ELF-1 (cell line): ENCODE data around the gene MED25.

Source experiments
- DNase-seq: peaks from one replicate; pipeline ENCODE4 v3.0.0-alpha.2; 2016; ENCODE audit warnings: low read depth, low spot score

The MED25 gene

DNA sequence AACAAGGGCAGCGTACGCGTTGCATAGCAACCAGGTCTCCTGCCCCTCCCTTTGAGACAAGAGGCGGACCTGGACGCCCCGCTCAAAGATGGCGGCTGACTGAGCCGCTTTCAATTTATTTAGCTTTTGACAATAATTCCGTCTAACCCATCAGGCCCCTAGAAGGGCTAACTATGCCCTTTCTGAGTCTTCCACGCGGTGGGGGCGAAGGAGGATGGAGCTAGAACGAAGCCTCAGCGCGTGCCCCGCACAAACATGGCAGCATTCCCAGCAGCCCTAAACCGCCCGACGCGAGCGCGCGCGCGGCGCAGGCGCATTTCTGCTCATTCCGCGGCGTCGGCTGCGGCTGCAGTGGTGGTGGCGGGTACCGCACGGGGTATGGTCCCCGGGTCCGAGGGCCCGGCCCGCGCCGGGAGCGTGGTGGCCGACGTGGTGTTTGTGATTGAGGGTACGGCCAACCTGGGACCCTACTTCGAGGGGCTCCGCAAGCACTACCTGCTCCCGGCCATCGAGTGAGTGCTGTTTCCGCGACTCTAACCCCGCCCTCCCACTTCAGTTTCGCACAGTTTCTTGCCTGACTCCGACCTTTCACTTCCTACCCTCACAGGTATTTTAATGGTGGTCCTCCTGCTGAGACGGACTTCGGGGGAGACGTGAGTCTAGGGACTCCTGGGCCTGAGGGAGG lies at the start of gene MED25:
Gene MED25, plus strand, starts transcription at position 326 of the 685 bp plus-strand sequence. Its CDS starts 53 bp downstream, at position 379.
- peak; percentile 96 for DNase-seq

DNA sequence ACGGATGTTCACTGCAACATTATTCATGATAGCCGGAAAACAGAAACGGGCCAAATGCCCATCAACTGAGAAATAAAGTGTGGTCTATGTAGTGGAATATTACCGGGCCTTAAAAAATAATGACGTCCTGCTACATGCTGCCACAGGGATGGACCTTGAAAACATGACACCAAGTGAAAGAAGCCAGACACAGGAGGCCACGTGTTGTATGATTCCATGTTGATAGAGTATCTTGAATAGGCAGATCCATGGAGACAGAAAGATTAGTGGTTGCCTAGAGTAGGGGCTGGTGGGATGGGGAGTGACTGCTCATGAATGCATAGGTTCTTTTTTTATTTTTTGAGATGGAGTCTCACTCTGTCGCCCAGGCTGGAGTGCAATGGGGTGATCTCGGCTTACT lies 47.6 kb upstream of the MED25 start:
- no peak for DNase-seq

DNA sequence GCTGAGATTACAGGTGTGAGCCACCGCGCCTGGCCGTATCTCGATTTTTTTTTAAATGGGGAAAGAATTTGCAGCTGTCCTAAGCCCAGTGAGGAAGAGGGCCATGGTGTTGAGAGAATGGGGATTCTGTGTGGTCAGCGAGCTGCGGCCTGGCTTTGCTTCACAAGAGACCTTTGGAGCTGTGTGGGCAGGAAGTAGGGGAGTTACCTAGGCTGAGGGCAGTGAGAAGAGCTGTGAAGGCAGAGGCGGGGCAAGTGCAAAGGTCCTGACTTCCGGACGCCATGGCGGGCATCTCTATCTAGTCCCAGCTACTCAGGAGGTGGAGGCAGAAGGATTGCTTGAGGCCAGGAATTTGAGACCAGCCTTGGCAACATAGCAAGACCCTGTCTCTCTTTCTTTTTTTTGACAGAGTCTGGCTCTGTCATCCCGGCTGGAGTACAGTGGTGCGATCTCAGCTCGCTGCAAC lies 46.4 kb upstream of the MED25 start:
- DNase-seq, result peak; percentile 53

DNA sequence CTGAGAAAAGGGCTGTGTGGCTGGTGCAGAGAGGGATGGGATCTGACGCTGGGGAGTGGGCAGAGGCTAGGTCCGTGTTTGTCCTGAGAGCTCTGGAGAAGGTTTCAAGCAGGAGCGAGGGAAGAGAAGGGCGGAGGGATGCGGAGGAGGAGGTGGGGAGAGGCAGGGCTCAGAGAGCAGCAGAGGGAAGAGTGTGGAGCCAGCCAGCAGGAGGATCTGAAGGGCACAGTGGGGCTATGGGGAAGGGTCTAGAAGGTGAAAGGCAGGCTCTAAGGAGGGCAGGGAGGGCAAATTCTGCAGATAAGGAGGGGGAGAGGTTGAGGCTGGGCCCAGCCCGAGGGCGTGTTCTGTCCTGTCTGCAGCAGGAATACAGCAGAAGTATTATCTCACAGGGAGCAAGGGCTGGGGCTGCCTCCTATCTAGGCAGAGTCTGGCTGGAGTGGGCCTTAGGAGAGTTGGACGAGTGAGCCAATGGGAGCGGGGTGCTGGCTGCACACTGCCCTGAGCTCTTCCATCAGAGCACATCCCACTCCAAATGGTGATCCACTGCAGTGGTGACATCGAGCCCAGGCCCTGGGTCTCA lies 45.1 kb upstream of the MED25 start:
- DNase-seq, result peak; percentile 48

DNA sequence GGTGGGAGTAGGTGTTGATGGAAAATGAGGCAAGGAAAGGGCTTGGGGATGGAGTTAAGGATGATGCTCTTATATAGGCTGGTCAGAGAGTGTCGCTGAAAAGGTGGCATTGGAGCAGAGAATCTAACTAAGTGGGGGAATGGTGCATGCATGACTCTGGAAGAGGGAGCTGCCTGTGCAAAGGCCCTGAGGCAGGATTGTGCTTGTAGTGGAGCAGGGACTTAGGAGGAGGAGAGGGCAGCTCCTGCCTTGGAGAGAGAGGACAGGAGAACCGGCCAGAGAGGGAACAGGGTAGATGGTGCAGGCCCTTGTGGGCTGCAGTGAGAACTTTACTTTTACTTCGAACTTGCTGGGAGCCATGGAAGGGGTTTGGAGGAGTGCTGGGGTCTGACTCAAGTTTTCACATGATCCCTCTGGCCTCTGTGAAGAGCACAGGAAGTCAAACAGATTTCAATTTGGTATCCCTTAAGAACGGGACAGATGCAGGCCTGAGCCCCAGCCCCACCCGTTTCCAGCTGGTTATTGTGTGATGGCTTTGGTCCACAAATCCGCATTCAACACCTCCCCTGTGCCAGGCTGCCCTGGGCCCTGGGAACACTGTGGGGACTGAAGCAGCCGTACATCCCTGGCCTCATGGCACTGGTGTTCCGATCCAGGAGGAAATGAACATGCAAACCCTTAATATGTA lies 44.3 kb upstream of the MED25 start:
- no peak for DNase-seq

DNA sequence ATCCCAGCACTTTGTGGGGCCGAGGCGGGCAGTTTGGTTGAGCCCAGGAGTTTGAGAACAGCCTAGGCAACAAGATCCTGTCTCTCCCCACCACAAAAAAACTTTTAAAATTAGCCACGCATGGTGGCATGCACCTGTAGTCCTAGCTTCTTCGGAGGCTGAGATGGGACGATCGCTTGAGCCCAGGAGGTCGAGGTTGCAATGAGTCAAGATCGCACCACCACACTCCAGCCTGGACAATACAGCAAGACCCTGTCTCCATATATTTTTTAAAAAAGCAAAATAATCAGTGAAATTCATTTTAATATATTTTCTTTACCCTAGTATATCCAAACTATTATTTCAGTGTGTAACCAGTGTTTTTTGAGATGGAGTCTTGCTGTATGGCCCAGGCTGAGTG lies 43.1 kb upstream of the MED25 start:
- no peak for DNase-seq

DNA sequence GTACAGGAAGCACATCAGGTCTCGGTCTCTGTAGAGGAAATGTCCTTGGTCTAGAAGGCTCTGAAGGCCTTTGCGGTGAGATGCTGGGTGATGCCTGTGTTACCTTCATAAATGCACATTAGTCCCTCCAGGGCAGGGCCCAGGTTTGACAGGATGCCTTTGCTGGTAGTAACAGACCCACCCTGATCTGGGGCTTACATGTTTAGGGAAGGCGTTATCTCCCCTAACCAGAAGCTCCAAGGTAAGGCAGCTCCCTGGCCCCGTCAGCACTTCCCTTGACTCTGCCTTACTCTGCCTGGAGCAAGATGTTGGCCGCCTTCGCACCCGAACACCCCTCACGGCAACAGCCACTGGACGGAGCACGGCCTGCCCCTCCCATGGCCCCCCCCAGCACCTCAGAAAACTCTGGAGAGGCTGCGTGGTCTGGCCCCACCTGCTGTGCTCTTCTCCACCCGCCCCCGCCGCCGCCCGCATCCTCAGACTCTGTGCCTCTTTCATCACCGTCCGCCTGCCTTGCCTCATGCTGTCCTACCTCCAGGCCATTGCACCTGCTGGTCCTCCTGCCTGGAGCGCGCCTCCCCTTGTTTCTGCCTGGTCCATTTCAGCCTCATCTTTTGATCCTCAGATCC lies 42.2 kb upstream of the MED25 start:
- peak; percentile 40 for DNase-seq

DNA sequence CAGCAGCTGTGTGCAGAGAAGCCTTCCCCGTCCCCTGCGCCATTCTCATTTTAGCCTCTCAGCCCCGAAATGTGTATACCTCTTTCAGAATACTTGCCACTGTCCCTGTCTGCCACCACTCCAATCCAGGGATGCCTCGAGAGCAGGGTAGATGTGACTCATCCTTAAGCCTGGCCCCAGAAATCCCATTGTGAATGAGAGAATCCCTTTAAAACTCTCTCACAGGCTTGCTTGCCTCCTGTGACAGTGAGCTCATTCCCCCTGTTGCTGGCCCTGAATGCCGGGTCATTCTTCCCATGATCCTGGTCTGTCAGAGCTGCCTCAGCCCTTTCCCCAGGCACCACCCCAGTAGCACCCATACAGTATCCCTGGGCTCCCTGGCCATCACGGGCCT lies 41.7 kb upstream of the MED25 start:
- no peak for DNase-seq

DNA sequence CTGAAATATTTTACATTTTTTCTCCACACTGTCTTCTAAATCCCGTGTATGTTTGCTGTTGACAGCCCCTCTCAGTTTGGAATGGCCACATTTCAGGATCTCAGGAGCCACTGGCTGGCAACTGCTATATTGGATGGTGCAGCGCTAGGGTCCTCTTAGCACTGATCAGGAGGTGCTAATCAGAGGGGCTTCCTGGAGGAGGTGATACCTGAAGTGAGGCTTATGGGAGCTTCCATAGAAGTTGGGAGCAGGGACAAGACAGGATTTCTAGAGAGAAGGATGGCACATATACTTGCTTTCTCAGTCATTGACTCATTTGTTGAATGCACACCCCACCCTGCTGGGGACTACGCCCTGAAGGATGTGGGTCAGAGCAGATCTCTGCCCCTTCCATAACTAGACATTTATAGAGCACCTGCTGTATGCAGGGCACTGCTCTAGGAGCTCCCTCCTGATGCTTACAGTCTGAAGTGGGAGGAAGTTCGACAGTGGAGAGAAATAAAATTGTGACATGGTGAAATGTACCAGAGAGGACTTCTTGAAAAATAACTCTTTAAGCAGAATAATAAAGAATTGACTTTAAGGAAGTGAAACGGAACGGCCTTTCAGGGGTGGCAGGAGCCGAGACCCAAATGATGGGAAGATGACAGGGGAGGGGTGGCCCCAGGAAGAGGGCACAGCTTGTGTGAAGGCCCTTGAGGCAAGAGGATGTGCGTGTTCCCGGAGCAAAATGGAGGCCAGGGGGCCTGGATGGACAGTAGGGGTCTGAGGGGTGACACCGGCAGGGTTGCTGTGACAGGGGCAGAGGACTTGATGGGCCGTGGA lies 38.1 kb upstream of the MED25 start:
- no peak for DNase-seq

DNA sequence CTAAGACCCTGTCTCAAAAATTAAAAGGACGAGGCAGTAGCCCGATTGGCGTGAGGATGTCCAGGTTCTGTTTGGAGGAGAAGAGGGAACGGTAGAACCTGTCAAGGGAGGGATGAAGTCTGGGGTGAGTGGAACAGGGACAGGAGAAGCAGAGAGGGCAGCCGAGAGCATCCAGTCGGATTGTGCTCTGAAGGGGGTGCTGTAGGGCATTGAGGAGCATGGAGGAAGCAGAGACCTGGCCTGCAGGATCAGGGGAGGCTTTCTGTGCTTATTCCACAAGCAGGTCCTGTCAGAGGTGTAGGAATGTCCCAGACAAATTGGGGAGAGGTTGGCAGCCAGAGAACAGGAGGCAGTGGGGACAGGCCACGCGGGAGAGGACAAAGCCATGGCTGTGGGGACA lies 37.2 kb upstream of the MED25 start:
- peak; percentile 27 for DNase-seq

DNA sequence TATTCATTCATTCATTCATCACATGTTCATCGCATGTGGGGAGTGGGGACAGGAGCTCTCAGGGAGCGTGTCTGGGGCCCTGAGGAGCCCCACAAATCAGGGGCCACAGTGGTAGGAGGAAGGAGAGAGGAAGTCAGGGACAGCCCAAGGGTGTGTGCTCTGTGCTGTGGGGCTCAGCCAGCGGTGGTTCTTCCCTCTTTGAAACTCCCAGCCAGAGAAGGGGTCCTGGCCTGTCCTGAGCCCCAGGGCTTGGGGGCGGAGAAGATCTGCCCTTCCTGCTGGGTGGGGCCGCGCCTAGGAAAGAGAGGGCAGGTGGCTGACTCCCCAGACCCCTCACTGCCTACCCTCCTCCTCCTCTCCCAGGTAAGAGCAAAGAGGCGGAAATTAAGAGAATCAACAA lies 36.7 kb upstream of the MED25 start:
- no peak for DNase-seq

DNA sequence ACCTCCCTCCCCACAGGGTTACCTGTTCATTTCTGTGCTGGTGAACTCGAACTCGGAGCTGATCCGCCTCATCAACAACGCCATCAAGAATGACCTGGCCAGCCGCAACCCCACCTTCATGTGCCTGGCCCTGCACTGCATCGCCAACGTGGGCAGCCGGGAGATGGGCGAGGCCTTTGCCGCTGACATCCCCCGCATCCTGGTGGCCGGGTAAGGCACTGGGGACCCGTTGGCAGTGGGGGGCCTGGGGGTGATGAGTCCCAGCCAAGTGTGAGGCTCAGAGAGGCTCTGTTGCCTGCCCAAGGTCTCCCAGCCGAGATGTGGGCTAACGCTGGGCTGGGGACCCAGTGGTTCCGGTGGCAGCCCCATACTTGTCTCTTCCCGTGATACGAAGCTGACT lies 35.6 kb upstream of the MED25 start:
- DNase-seq, result no peak

DNA sequence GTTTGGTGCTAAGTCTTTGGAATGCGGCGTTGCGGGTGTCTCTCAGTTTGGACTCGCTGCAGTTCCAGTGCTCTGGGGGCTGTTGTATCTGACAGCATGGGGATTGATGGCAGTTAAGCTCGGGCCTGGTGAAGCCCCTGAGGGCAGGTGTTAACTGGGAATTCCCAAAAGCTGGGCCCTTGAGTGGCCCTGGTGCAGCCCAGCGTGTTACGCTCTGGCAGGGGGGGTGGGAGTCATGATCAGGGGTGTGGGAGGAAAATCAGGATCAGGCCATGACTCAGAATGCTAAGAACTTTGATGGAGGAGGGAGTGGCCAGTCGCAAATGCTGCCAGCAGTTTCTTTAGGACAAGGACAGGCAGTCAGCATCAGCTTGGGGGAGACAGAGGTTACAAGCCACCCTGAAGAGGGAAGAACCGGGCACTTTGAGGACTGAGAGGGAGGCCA lies 31.7 kb upstream of the MED25 start:
- peak; percentile 98 for DNase-seq

DNA sequence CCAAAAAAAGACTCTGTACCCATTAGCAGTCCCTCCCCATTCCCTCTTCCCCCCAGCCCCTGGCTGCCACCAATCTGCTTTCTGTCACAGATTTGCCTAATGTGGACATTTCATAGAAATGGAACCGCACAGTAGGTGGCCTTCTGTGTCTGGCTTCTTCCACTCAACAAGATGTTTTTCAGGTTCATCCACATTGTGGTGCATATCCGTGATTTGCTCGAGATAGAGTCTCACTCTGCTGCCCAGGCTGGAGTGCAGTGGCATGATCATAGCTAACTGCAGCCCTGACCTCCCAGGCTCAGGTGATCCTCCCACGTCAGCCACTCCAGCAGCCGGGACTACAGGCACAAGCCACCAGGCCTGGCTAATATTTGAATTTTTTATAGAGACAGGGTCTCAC lies 30.3 kb upstream of the MED25 start:
- no peak for DNase-seq

DNA sequence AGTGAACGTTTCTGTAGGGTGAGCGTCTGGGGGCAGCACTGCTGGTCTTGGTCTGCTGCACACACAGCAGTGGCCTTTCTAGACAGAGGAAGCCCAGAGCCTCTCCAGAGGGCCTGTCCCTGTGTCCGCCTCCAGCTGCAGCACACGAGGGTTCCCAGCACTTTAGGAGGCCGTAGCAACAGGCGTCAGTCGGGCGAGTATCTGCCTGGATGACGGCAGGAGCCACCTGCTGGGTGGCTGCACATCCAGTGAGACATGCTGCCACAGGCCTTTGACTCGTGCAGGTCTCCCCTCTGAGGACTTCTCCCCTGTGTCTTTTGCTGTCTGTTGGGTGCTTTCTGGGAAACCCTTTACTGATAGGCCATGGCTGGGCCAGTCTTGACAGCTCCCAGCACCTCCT lies 29.2 kb upstream of the MED25 start:
- no peak for DNase-seq

DNA sequence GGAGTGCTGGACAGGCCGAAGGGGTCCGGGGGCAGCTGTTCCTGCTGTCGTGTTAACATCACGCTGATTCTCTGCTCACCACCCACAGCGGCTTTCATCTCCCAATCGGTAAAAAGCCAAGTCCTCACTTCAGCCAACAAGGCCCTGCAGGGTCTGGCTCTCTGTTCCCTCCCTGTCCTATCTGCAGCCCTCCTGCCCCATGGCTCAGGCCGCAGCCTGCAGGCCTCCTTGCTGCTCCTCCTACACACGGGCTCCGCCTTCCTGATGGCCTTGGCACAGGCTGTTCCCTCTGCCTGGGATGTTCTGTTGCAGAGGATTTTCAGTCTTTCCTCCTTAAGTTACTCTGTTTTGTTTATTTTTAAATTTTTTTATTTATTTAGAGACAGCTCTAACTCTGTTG lies 27.2 kb upstream of the MED25 start:
- peak; percentile 27 for DNase-seq

DNA sequence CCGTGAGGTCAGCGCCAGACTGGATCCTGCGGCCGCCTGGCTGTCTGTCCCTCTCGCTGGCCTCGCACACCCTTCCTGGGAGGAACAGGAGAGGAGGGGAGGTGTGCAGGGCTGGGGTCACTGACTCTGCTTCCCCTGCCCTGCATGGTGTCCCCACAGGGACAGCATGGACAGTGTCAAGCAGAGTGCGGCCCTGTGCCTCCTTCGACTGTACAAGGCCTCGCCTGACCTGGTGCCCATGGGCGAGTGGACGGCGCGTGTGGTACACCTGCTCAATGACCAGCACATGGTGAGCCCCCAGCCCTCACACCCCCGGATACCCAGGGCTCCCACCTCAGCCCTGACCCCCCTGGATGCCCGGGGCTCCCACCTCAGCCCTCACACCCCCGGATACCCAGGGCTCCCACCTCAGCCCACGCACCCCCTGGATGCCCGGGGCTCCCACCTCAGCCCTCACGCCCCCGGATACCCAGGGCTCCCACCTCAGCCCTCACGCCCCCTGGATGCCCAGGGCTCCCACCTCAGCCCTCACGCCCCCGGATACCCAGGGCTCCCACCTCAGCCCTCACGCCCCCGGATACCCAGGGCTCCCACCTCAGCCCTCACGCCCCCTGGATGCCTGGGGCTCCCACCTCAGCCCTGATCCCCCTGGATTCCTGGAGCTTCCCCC lies 26.2 kb upstream of the MED25 start:
- no peak for DNase-seq

DNA sequence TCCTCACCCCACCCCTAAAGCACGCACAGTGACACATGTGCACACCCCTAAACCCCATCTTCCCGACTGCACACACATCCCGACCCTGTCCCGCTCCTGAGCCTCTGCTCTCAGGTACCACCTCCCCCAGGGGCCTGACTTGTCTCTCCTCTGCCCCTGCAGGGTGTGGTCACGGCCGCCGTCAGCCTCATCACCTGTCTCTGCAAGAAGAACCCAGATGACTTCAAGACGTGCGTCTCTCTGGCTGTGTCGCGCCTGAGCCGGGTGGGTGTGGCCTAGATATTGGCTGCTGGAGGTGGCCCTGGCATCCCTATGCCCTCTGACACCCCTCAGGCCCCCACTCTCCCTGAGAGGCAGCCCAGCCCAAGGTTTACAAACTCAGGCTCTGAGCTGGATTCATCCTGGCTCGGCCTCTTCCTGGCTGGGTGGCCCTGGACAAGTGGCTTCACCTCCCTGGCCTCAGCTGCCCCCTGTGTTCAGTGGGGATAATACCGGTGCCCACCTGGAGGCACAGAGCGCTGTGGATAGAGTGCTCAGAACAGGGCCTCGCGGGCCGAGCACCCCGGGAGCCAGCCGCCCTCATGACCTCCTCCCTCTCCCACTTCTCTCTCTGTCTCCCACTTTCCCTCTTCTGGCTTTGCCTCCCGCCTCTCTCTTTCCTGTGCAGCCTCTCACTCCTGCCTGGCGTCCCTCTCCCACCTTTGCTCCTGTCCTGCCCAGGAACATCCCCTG lies 25.1 kb upstream of the MED25 start:
- no peak for DNase-seq

DNA sequence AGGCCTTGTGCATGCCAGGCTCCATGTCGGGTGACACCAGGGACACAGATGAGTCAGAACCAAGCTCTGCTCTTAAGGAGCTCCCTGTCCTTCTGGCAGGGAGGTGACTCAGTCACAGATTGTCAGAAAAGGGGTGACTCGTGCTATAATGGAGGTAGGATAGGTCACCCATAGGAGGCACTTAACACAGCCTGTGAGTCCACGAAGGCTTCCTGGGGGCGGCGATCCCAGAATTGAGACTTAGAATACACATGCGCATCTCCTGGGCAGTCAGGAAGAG lies 24.6 kb upstream of the MED25 start:
- DNase-seq, result no peak

DNA sequence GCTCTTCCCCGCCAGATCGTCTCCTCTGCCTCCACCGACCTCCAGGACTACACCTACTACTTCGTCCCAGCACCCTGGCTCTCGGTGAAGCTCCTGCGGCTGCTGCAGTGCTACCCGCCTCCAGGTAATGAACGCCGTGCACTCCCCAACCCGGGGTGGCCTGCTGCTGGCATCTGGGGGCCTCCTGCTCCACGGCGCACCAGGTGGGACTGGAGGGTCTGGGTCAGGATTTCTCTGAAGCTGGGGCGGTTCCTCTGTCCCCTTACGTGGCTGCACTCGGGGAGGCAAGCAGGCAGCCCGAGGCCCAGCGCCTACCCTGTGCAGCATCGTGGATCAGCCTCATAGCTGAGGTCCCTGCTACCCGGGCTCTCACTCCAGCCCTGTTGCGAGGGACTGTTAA lies 22.5 kb upstream of the MED25 start:
- DNase-seq, result no peak

DNA sequence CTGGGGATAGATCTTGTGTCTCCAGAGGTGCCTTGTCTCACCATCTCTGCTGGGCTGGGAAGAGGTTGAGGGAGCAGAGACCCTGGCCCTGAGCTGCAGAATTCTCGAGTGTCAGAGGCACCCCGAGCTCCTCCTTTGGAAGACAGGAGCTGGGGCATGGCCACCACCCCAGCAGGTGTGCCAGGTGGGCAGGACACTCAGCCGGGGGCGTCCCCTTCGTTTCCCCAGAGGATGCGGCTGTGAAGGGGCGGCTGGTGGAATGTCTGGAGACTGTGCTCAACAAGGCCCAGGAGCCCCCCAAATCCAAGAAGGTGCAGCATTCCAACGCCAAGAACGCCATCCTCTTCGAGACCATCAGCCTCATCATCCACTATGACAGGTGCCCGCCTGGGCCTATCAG lies 19.5 kb upstream of the MED25 start:
- no peak for DNase-seq
